Measurements from ENCODE around the gene TMEM63A. TPM values are rescaled to one million over a fixed set of nuclear protein-coding genes. Genes with fewer than 3 reads are reported as not detected.
"Not testable (repeated sequence)": the region's sequence is repeated elsewhere in the genome, so short reads cannot be mapped to it uniquely, and the experiment has no call there.

Gene TMEM63A
- total RNA-seq, 1 donor from 2014 or later = 95.7 TPM

DNA sequence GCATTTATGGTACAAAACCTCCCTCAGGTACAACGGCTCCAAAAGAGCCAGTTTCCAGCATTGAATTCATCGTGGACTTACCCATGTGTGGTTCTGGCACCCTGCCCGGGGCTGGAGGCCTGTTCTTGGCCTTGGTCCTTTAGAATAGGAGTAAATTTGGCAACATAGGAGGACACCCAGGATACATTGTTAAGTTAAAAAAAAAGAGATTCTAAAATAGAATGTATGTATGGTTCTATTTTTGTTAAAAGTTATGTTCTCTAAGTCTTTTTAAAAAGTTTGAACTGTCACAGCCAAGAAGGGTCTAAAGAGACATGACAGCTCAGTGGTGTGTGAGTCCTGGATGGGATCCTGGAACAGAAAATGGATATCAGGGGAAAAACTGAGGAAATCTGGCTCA lies 46.3 kb downstream of the TMEM63A start:
- ATAC-seq (no peak), DNase-seq (ENCODE audit: low spot score) (peak; percentile 82)
- intact Hi-C loops (cut with DNase I) = no loop called here

DNA sequence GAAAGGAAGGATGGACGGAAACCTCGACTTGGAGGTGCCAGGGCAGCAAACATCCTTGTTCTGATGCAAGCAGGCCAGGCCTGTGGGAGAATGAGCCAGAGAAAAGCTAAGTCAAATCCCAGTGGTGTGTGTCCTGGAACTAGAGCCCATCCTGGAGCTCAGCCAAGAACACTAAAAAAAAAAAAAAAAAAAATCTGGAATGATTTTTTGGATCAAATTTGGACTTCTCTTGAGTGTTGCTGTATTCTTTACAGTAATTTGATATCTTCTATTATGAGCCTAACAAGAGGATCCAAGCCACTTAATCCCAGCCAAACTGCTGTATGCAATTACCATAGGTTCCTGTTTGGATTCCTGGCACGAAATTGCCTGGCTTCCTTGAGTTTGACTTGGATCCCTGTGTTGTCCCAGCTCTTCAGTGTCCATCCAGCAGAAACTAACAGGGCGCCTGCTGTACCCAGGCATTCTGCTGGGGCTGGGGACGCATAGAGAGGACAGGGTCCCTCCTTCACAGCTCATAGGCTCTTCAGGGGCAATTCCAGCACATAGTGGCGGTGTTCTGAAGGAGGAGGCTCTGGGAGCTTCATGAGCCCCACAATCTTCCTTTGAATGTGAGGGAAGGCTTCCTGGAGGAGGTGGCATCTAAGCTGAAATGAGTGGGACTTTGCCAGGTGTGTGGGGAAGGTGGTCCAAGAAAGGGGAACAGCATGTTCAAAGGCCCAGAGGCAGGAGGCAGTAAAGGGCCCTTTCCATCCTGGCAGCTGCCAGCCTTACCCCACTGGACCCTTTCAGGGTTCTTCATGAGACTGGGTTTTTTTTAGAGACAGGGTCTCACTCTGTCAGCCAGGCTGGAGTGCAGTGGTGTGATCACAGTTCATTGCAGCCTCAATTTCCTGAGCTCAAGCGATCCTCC lies 47.5 kb downstream of the TMEM63A start:
- intact Hi-C loops (cut with DNase I) = no loop called here
- ATAC-seq (peak; percentile 95), DNase-seq (ENCODE audit: low spot score) (no peak)

DNA sequence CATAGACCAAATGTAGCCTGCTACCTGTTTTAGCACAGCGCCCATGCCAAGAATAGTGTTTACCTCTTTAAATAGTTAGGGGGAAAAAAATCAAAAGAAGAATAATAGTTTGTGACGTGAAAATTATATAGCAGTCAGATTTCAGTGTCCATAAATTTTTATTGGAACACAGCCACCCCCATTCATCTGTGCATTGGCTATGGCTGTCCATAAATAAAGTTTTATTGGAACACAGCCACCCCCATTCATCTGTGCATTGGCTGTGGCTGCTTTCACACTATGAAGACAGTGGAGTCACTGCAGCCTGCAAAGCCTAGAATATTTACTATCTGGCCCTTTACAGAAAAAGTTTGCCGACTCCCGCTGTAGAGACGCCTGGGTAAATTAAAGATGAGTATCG lies 51.3 kb downstream of the TMEM63A start:
- ATAC-seq (no peak), DNase-seq (ENCODE audit: low spot score) (no peak)
- intact Hi-C loops (cut with DNase I) = no loop called here

DNA sequence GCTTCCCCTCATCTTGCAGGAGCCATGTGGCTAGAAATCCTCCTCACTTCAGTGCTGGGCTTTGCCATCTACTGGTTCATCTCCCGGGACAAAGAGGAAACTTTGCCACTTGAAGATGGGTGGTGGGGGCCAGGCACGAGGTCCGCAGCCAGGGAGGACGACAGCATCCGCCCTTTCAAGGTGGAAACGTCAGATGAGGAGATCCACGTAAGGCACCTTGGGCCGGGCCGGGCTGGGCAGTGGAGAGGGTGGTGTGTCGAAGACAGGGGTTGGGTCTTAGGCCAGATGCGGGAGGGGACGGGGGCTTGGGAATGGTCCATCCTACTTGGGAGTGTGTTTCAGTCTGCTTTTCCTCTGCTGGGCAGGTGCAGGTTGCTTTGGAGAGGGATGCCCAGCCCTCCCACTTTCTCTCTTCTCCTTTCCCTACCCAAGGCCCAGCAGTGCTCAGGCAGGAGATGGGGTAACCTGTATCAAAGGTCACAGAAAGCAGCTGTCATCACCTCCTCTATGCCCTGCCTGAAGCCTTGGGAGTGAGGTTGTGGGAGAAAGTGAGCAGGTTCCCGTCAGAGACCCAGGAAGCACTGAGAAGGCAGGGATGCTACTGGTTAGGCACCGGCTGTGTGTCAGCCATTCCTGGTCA lies 53.4 kb downstream of the TMEM63A start:
- DNase-seq (ENCODE audit: low spot score) (peak; percentile 44), ATAC-seq (no peak)
- intact Hi-C loops (cut with DNase I) = no loop called here

DNA sequence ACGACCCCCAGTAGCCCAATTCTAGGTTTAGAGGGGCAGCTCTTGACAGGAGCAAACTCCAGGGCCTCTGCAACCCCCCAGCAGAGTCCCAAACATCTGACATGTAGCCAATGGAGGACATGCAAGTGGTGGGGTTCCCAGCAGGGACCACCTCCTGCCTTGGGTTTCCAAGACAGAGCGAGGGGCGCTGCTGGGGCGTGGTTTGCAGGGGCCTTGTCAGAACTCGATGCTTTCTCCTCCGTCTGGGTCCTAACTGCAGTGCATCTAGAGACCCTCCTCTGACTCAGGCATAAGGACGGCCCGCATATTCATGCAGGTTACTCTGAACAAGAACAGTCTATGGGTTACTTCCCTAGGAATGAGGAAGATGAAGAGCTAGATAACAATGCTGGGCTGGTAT lies 55.1 kb downstream of the TMEM63A start:
- no peak for DNase-seq (ENCODE audit: low spot score)
- intact Hi-C loops (cut with DNase I) = no loop called here
- ATAC-seq = no peak

DNA sequence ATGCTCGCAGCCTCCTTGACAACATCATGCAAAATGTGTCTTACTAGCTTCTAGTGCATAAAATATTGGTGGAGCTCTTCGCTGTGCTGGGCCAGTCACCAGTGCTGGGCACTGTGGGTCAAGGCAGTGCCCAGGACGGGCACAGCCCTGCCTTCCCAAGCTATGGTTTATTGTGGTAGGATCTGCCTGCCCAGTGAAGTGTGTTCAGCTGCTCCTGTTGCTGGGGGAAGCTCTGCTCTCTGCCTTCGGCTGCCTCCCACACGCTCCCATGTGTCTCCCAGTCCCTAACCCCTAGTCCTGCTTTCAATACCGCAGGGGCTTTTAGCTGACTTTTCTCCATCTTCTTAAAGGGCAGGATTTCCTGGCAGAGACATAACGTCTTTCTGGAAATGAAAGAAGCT lies 56.6 kb downstream of the TMEM63A start:
- ATAC-seq = peak; percentile 55
- intact Hi-C loops (cut with DNase I) = no loop called here
- no peak for DNase-seq (ENCODE audit: low spot score)

DNA sequence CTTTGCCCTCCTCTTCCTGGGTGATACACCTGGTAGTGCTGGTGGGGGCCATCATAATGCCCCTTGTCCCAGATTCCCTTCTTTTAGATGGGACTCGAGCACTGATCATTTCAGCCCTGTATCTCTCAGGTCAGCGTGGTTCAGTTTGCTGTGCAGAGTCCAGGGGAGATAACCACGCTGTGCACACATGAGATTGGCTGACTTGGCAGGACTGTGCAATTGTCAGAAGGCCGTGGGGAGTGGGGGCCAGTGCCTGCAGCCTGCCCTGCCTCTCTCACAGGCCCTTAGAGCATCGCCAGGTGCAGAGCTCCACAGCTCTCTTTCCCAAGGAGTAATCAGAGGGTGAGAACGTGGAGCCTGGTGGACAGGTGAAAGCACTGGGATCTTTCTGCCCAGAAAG lies 57.1 kb downstream of the TMEM63A start:
- ATAC-seq (no peak), DNase-seq (ENCODE audit: low spot score) (no peak)
- intact Hi-C loops (cut with DNase I) = no loop called here

DNA sequence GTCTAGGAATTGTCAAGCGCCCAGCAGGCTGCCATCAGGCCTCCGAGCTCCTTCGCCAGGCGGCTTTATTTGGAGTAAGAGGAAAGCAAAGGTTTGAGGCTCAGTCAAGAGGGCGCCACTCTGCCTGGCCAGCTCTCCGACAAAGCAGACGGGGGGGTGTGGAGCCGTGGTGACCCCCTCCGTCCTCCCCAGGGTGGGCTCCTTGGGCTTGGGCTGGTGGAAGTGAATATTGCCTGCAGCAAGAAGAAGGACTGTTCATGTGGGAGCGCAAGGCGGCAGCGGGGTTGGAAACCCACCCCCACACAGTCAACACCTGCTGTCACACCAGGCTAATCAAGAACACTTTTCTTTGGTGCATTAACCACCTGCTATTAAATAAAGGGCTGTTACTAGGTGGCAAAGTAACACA lies 57.6 kb downstream of the TMEM63A start:
- DNase-seq (ENCODE audit: low spot score) (no peak), ATAC-seq (no peak)
- intact Hi-C loops (cut with DNase I) = no loop called here

DNA sequence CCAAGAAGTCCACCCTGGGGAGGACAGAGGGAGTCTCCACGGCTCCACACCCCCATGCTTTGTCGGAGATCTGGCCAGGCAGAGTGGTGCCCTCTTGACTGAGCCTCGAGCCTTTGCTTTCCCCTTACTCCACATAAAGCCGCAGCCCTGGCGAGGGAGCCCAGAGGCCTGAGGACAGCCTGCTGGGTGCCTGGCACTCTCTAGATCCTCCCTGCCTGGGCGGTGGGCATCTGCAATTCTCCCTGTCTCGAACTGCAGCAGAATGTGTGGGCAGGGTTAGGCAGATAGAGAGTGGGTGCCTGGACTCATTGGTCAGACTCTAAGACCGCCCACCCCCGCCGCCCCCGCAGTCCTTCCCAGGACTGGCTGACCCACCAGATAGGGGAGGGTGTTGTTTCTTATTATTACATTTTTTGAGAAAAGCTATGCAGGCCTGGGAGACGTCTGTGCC lies 58.3 kb downstream of the TMEM63A start:
- DNase-seq (ENCODE audit: low spot score) (no peak), ATAC-seq (no peak)
- intact Hi-C loops (cut with DNase I) = no loop called here

DNA sequence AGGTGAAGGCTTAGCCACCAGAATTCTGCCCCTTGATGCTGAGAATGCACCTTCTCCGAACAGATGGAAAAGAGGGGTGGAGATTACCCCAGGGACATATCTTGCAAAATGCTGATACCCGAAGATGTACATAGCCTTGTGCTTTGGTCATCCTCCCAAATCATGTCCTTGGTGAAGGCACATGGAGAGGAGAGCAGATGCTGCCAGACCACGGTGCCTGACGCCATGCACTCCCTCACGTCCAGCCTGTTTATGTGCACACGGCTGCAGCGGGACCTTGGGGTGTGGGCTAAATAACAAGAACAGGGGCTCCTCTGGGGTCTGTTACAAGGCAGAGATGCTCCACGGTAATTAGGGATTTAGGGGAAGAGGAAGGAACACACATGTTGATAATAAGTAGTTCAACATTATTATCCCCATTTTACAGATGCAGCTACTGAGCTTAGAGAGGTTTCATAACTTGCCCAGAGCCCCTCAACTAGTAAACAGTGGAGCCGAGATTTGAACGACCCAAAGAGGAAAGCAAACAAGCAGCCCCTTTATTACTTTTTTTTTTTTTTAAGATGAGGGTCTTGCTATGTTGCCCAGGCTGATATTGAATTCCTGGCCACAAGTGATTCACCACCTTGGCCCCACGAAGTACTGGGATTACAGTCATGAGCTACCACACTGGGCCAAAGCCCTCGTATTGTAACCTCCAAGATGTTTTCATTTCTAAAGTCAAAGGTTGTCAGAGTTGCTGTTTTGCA lies 59.4 kb downstream of the TMEM63A start:
- ATAC-seq (no peak), DNase-seq (ENCODE audit: low spot score) (no peak)
- intact Hi-C loops (cut with DNase I) = no loop called here

DNA sequence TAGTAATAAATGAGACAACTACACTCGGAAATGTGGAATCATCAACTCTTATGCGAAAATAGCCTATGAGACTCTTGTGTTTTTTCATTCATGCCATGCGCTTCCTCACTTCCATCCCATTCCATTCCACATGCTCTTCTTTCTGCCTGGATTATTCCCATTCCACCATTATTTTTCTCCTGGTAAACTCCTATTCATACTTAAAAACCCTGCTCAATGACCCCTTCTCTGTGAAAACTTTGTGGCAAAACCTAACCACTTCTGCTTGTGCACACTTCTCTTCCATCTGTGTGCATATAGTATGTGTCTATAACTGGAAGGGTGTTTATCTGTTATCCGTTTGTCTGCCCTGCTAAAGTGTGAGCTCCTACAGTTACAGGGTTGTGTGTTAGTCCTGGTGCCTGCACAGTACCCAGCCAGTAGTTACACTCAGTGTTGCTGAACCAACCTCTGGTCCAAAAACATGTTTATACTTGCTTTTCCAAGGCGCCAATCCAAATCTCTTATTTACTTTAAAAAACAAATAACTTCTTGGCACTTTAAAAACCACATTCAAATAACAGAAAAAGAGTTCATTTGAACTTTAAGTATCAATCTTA lies 61.6 kb downstream of the TMEM63A start:
- intact Hi-C loops (cut with DNase I) = no loop called here

DNA sequence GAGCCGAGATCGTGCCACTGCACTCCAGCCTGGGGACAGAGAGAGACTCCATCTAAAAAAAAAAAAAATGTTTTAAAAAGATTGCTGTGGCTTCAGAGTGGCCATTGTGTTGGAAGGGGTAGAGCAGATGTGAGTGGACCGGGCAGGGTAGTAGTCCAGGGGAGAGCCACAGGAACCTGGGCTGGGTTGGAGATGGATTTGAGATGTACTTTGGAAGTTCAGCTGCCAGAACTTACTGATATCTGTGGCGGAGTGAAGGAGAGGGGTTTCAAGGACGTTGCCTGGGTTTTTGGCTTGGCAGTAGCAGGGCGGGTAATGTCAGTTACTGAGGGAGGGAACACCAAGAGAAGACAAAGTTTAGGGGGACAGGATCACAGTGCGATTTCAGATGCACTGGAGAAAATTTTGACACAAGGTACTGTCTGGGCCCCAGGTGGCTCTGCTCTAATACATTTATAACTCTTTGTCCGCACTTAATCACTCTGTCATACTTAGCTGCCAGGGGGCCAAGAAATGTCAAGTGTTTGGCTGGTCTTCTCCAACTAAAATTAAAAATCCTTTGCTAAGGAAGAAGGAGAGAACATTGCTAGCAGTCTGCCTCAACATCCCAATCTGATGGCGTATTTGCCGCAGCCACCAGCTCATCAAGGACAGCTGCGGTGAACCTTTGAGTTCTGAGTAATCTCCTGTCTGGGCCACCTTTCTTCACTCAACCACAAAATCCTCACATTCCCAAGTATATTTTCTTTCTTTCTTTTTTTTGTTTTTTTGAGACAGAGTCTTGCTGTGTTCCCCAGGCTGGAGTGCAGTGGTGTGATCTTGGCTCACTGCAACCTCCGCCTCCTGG lies 62.6 kb downstream of the TMEM63A start:
- intact Hi-C loops (cut with DNase I) = no loop called here
- ATAC-seq (no peak), DNase-seq (ENCODE audit: low spot score) (no peak)

More for the DNA sequence above, 61.6 kb downstream of the TMEM63A start:
- ATAC-seq (no peak), DNase-seq (ENCODE audit: low spot score) (no peak)

DNA sequence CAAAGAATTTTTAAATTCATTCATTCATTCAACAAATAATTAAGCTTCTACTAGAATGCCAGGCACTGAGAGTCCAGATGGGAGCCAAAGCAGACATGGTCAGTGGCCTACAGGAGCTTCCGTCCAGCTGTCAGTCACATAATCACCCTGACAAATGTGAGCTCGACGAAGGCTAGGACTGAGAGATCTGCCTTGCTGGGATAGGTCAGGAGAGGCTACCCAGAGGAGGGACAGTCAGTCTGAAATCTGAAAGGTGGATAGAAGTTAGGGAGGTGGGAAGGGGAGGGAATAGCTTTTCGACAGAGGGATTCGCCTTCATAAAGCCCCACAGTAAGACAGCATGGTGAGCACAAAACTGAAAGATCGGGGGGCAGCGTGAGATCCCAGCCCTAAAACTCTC lies 64.0 kb downstream of the TMEM63A start:
- no peak for ATAC-seq
- DNase-seq (ENCODE audit: low spot score) = no peak
- intact Hi-C loops (cut with DNase I) = no loop called here

DNA sequence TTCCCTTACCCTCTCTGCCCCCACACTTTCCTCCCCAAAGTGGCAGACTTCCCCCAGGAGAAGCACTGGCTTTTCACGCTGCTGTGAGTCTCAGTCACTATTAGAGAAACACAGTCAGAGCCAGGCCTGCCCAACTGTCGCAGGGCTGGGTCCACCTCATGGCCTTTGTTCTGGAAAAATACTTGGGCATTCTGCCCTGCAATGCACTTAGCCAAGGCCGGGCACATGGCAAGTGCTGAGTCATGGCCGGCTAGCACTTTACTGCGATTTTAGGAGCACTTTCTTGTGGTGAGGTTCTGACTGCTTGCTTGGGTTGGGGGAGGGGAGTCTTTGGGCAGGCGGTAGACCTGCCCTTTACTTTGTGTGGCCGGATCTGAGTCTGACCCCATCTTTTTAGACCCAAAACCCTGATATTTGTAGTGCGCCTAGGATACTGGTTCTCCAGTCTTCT lies 64.5 kb downstream of the TMEM63A start:
- peak; percentile 64 for ATAC-seq
- DNase-seq (ENCODE audit: low spot score) = peak; percentile 80
- intact Hi-C loops (cut with DNase I) = no loop called here

DNA sequence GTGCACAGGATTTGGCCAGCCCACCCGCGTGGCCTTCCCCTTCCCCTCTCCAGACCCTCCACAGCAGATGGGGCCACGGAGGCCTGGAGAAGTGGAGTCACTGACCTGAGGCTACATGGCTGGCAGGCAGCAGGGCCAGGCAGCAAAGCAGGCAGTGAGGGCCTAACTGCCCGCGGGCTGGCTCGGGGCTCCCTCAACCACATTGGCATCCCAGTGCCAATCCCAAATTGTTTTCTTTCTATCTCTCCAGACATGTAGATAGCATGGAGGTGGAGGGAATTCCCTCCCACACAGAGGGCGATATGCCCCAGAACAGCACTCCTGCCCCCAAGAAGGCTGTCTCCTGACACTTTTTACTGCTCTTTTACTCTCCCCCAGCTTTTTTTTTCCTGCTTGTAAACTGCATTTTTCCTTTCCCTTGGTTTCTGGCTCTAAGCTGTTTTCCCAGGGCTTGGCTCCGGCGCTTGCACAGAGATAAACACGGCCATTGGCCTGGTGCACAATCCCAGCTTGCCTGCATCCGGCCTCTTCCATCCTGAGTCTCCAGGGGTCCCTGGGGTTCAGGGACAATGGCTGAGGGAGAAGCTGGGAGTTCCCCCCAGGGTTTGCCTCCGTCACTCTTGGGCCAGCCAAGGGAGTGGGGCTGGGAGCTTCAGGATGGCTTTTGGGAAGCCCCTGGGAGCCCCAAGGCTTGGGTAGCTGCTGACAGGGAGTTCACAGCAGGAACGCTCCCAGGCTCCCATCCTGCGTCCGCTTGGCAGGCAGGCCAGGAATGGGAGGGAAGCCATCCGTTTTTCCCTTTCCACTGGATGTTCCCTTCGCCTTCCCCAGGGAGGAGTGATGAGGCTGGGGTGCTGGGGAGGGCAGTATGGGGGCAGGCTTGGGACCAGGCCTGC lies 65.3 kb downstream of the TMEM63A start:
- ATAC-seq = peak; percentile 59
- intact Hi-C loops (cut with DNase I) = no loop called here

DNA sequence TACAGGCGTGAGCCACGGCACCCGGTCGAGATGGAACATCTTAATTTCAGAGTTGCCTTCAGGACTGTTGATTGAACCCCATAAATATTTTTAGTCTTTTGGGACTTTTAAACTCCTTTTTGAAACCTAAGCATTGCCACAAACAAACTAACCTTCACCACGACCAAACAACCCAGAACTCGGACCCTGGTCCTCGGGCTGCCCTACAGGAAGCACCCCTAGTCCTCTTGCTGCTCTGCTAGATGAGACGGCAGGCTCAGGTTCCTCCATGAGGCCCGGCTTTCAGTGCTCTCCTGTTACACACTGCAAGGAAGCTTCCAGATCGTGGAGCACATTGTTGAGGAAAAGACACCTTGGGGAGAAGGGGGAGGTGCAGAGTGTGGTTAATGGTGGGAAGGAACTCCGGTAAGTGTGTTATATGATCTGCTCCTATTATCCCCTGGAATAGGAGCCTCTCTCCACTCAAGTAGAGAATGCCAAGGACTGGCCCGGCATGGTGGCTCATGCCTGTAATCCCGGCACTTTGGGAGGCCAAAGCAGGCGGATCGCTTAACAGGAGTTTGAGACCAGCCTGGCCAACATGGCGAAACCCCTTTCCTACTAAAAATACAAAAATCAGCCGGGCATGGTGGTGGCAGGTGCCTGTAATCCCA lies 66.5 kb downstream of the TMEM63A start:
- DNase-seq (ENCODE audit: low spot score) = no peak

More for the DNA sequence above, 65.3 kb downstream of the TMEM63A start:
- DNase-seq (ENCODE audit: low spot score) = peak; percentile 69

DNA sequence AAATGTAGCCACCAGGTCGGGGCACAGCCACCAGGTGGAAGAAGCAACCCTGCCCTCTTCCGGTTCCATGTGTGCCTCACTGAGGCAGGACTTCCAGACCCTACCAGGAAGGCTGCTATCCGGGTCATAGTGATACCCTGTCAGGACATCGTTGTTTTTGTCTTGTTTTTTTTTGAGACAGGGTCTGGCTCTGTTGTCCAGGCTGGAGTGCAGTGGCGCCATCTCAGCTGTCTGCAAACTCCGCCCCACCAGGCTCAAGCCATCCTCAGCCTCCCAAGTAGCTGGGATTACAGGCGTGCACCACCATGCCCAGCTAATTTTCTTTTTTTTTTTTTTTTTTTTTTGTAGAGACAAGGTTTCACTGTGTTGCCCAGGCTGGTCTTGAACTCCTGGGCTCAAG lies 67.1 kb downstream of the TMEM63A start:
- ATAC-seq; DNase-seq (ENCODE audit: low spot score); intact Hi-C loops (cut with DNase I): not testable (repeated sequence)

More for the DNA sequence above, 66.5 kb downstream of the TMEM63A start:
- no peak for ATAC-seq
- intact Hi-C loops (cut with DNase I) = no loop called here
